Fibroblast of lung (primary cell): ENCODE results near the gene CNPY2. TPM values are rescaled to one million over a fixed set of nuclear protein-coding genes. Genes with fewer than 3 reads are reported as not detected.
"Not testable (repeated sequence)": the region's sequence is repeated elsewhere in the genome, so short reads cannot be mapped to it uniquely, and the experiment has no call there.

Experiments used
- DNase-seq, 2 donors: peaks; one replicate each; pipeline versions ENCODE4 v3.0.0 to v3.0.0-alpha.2; 2010; ENCODE audit warnings: low read depth in 2 of 2
- H2AFZ ChIP-seq: 2 replicates; pipeline ENCODE4 v1.5.1; 2012; ENCODE audit warnings: low read length, control low read depth, inconsistent platforms
- H3K27ac ChIP-seq: 2 replicates; pipeline ENCODE4 v1.5.1; 2011; ENCODE audit warnings: low read length, control low read depth; ENCODE audit not compliant: insufficient read depth
- H3K27me3 ChIP-seq: 2 replicates; pipeline ENCODE4 v1.5.1; 2011; ENCODE audit warnings: mild to moderate bottlenecking, low read length; ENCODE audit not compliant: control insufficient read depth, insufficient read depth
- H3K36me3 ChIP-seq: 2 replicates; pipeline ENCODE4 v1.5.1; 2011; ENCODE audit warnings: low read length; ENCODE audit not compliant: control insufficient read depth, insufficient read depth
- H3K4me1 ChIP-seq: 2 replicates; pipeline ENCODE4 v1.5.1; 2011; ENCODE audit warnings: low read length; ENCODE audit not compliant: control insufficient read depth, insufficient read depth; ENCODE audit errors: extremely low read depth
- H3K4me2 ChIP-seq: 2 replicates; pipeline ENCODE4 v1.5.1; 2011; ENCODE audit warnings: low read length, control low read depth; ENCODE audit not compliant: insufficient read depth; ENCODE audit errors: extremely low read depth
- H3K4me3 ChIP-seq, 4 experiments: fragments of 200-600 bp in 1 of 4; sonication (generic) in 1 of 4; replicated peaks in 1 of 4; 2 replicates each; pipeline ENCODE4 v1.5.1; 2011 to 2016; ENCODE audit warnings: low read length in 4 of 4, low read depth in 3 of 4, mild to moderate bottlenecking in 3 of 4, control low read depth in 2 of 4, inconsistent platforms in 1 of 4, mixed read lengths in 1 of 4; ENCODE audit not compliant: insufficient read depth in 1 of 4; ENCODE audit errors: control extremely low read depth in 1 of 4
- H3K79me2 ChIP-seq: 2 replicates; pipeline ENCODE4 v1.5.1; 2012; ENCODE audit warnings: mild to moderate bottlenecking, low read length, inconsistent platforms; ENCODE audit not compliant: control insufficient read depth, insufficient read depth
- H3K9ac ChIP-seq: 2 replicates; pipeline ENCODE4 v1.5.1; 2011; ENCODE audit warnings: mild to moderate bottlenecking, low read length, control low read depth; ENCODE audit not compliant: insufficient read depth
- H3K9me3 ChIP-seq: 2 replicates; pipeline ENCODE4 v1.5.1; 2012; ENCODE audit warnings: low read depth, low read length; ENCODE audit not compliant: control insufficient read depth, insufficient read depth
- H4K20me1 ChIP-seq: 2 replicates; pipeline ENCODE4 v1.5.1; 2011; ENCODE audit warnings: low read length; ENCODE audit not compliant: control insufficient read depth, insufficient read depth; ENCODE audit errors: extremely low read depth
- EZH2 ChIP-seq: IDR thresholded peaks from 2 replicates; pipeline ENCODE4 v1.5.1; 2012; ENCODE audit warnings: low read length, control low read depth, mild to moderate bottlenecking; ENCODE audit errors: missing control alignments
- polyA plus RNA-seq, 2 donors: library from polyadenylated mRNA; depleted of rRNA in 1 of 2; stranded (reverse) in 1 of 2; unstranded in 1 of 2; fragments of >200 nt; gene quantifications; 2 replicates each; pipeline ENCODE4 v1.2.1, GENCODE V29; 2011 to 2012; ENCODE audit warnings: missing spikeins in 1 of 2
- total RNA-seq: library from RNA; depleted of rRNA; stranded (reverse); fragments of >200 nt; gene quantifications from 2 replicates; pipeline ENCODE4 v1.2.1, GENCODE V29; 2014
- TF ChIP-seq, protein P1 (sequence below), 2 donors: IDR thresholded peaks in 1 of 2; conservative IDR thresholded peaks in 1 of 2; 1 replicate in 1 of 2; 2 replicates in 1 of 2; pipeline ENCODE4 v1.5.1; 2011 to 2012; ENCODE audit warnings: low read length in 2 of 2, control low read depth in 1 of 2, inconsistent platforms in 1 of 2, low read depth in 1 of 2, mild to moderate bottlenecking in 1 of 2

Gene CNPY2
- total and polyA plus RNA-seq, 2 donors (not counting 1 experiment from before 2014, with no cell fraction given) = 48.2 to 124 TPM

DNA sequence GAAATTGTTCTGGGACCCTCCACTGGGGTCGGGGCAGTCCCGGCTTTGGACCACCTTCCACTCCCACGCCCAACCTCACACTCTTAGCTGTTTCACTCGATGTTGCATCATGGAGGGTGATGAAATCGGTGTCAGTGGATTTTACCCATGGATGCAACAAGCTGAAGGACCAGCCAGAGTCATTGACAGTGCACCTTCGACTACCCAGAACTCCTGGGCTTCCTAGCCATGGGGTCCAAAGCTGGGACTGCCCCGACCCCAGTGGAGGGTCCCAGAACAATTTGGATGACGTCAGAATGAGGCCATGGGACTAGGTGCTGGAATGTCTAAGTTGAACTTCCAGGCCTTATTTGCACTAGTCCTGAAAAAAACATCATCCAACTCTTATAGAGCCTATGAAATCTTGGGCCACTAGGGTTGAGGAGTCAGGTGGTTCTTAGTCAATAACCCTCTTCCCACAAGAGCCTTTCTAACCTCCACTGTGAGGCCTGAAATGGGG, 22.0 kb upstream of the CNPY2 start:
- TF ChIP-seq, protein P1, sequence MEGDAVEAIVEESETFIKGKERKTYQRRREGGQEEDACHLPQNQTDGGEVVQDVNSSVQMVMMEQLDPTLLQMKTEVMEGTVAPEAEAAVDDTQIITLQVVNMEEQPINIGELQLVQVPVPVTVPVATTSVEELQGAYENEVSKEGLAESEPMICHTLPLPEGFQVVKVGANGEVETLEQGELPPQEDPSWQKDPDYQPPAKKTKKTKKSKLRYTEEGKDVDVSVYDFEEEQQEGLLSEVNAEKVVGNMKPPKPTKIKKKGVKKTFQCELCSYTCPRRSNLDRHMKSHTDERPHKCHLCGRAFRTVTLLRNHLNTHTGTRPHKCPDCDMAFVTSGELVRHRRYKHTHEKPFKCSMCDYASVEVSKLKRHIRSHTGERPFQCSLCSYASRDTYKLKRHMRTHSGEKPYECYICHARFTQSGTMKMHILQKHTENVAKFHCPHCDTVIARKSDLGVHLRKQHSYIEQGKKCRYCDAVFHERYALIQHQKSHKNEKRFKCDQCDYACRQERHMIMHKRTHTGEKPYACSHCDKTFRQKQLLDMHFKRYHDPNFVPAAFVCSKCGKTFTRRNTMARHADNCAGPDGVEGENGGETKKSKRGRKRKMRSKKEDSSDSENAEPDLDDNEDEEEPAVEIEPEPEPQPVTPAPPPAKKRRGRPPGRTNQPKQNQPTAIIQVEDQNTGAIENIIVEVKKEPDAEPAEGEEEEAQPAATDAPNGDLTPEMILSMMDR (conservative IDR thresholded peaks at IDR 0.05 in 1 of 2, IDR thresholded peaks at IDR 0.05 in 1 of 2; ENCODE audit: low read depth in 1 of 2, low read length in 2 of 2) = no peak
- no peak for TF ChIP-seq EZH2
- Histone ChIP-seq H3K79me2 (no peaks in the 10 kb centered on the region), H3K36me3 (peaks cover 3% of the 10 kb centered on the region), H3K4me1 (peaks cover 9% of the 10 kb centered on the region), H4K20me1 (no peaks in the 10 kb centered on the region), H3K9ac (no peak overlapping the region), H3K4me2 (no peak overlapping the region), H3K9me3 (no peaks in the 10 kb centered on the region), H3K27ac (no peak overlapping the region), H3K4me3 (no peak overlapping the region), H3K27me3 (no peaks in the 10 kb centered on the region), H2AFZ (no peak overlapping the region)
- no peak for DNase-seq

GRCh38 chr12:56336361-56337167, 20.8 kb upstream of the CNPY2 start:
- Histone ChIP-seq H3K4me3 (no peak overlapping the region), H3K36me3 (no peaks in the 10 kb centered on the region), H3K79me2 (no peaks in the 10 kb centered on the region), H3K4me1 (peaks cover 10% of the 10 kb centered on the region), H3K27me3 (no peaks in the 10 kb centered on the region), H4K20me1 (no peaks in the 10 kb centered on the region), H3K9me3 (no peaks in the 10 kb centered on the region), H2AFZ (no peak overlapping the region), H3K4me2 (no peak overlapping the region), H3K27ac (no peak overlapping the region), H3K9ac (no peak overlapping the region)
- no peak for DNase-seq
- TF ChIP-seq, protein P1 (conservative IDR thresholded peaks at IDR 0.05 in 1 of 2, IDR thresholded peaks at IDR 0.05 in 1 of 2; ENCODE audit: low read depth in 1 of 2, low read length in 2 of 2) = no peak
- TF ChIP-seq EZH2 = no peak

DNA sequence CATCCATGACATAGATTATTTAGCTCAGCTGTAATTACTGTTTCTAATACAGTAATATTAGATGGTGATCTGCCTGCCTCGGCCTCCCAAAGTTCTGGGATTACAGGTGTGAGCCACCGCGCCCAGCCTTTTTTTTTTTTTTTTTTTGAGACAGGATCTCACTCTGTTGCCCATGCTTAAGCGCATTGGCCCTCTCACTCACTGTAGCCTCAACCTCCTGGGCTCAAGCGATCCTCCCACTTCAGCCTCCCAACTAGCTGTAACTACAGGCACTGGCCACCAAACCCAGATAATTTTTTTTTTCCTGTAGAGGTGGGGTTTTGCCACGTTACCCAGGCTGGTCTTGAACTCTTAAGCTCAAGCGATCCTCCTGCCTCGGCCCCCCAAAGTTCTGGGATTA, 19.7 kb upstream of the CNPY2 start:
- not testable (repeated sequence) for H2AFZ ChIP-seq, H3K27ac ChIP-seq, H3K4me2 ChIP-seq, H4K20me1 ChIP-seq, H3K9ac ChIP-seq, H3K27me3 ChIP-seq, DNase-seq, H3K9me3 ChIP-seq, H3K79me2 ChIP-seq, H3K36me3 ChIP-seq, H3K4me1 ChIP-seq, H3K4me3 ChIP-seq
